ENCODE data around the gene C14orf93.
A peak's percentile ranks its signal among the peaks of the same experiment; 100 is the strongest.

The C14orf93 gene

DNA sequence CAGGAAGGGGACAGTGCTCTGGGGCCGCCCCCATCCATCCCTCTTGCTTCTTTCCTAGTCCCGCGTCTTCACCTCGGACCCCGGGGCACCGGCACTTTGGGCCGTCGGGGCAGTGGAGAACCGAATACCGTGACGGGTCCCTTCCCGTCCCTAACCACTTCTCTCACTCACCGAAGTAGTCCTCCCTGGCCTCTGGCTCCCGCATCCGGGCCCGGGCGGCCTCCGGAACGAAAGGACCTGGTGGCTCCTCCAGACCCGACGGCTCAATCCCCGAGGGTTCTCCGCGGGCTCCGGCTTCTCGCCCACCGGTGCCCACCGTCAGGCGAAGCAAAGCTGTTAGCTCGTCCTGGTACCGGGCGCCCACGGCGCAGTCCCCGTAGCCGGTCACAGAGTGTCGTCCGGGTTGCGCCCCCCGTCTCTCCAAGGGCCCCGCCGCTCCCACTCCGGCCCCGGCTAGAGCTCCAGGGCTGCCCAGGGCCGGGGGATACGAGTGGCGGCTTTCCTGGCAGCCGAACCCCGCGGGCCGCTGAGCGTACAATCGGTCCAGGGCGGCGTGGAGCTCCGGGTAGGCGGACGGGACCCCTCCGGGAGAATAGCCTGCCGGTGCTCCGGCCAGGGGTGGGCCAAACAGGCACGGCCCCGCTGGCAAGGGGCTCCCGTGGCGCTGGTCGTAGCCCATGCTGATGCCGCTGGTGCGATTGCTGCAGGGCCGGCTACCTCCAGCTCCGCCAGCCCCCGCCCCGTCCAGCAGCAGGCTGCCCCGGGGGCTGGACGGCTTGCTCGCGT, 28.7 kb downstream of the C14orf93 start:
- TF ChIP-seq, protein P1, sequence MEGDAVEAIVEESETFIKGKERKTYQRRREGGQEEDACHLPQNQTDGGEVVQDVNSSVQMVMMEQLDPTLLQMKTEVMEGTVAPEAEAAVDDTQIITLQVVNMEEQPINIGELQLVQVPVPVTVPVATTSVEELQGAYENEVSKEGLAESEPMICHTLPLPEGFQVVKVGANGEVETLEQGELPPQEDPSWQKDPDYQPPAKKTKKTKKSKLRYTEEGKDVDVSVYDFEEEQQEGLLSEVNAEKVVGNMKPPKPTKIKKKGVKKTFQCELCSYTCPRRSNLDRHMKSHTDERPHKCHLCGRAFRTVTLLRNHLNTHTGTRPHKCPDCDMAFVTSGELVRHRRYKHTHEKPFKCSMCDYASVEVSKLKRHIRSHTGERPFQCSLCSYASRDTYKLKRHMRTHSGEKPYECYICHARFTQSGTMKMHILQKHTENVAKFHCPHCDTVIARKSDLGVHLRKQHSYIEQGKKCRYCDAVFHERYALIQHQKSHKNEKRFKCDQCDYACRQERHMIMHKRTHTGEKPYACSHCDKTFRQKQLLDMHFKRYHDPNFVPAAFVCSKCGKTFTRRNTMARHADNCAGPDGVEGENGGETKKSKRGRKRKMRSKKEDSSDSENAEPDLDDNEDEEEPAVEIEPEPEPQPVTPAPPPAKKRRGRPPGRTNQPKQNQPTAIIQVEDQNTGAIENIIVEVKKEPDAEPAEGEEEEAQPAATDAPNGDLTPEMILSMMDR (IDR thresholded peaks at IDR 0.05) = no peak
- H3K27me3 Mint-ChIP-seq (ENCODE audit: low read depth, poor library complexity) = no peaks in the 10 kb centered on the region
- no peaks in the 10 kb centered on the region for H3K9me3 Mint-ChIP-seq
- peaks cover 21% of the 10 kb centered on the region for H3K36me3 Mint-ChIP-seq (ENCODE audit: low read depth)
- peak; percentile 45 for DNase-seq
- H3K27ac Mint-ChIP-seq = no peak overlapping the region
- H3K4me1 Mint-ChIP-seq = peaks cover 62% of the 10 kb centered on the region
- no peak overlapping the region for H3K4me3 Mint-ChIP-seq

DNA sequence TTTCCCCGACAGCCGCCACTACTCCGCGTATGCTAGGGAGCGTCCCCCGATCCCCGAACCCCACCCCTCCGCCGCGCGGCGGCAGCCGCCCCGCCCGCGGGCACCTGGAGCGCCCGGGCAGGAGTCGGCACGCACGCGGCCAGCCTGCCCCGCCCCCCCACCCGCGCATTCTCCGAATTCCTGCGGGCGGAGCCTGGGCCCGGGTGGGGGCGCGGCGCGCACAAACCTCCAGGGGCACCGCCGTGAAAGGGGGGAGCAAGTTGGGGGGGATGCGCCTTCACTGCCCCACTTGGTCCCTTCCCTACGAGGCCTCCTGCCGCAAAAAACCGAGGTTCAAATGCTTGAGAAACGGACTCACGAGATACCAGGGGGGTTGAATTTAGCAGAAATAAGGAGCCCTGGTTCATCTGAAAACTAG, 29.3 kb downstream of the C14orf93 start:
- no peak overlapping the region for H3K27ac Mint-ChIP-seq

DNA sequence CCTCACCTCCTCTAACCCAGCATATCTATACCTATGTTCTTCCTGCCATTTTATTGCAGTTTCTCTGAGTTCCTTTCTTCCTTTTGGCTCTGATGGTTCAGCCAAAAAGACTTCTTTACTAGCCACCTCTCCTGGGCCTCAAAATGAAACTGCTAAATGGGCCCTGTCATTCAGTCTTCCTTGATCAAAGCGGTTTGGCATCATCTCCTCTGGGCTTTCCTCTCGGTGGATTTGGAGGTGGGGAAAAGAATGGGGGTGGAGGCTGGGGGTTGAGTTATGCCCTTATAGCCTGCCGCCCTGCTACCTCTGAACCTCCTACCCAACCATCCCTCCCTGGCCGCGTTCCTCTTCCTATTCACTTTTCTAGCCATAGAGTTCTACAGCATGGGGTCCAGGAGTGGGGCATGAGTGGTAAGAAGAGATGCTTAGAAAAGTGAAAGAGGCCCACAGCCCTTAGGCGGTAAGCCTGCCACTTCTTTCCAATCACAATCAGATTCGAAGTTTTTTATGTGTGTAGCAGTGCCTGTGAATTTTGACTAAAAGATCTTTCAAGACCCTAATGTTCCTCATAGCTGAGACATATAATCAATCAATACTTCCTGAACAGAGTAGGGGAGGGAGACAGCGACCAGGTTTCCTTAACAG, 30.1 kb downstream of the C14orf93 start:
- Mint-ChIP-seq H3K27ac (peak overlapping the region; percentile 93), H3K9me3 (no peaks in the 10 kb centered on the region), H3K4me3 (peak overlapping the region; percentile 89), H3K36me3 (ENCODE audit: low read depth) (peaks cover 25% of the 10 kb centered on the region), H3K27me3 (ENCODE audit: low read depth, poor library complexity) (no peaks in the 10 kb centered on the region), H3K4me1 (peaks cover 58% of the 10 kb centered on the region)
- TF ChIP-seq, protein P1 (IDR thresholded peaks at IDR 0.05) = no peak
- no peak for DNase-seq

More for the DNA sequence above, 29.3 kb downstream of the C14orf93 start:
- peak; percentile 77 for DNase-seq
- peak overlapping the region; percentile 89 for H3K4me3 Mint-ChIP-seq
- TF ChIP-seq, protein P1 (IDR thresholded peaks at IDR 0.05) = no peak
- no peaks in the 10 kb centered on the region for H3K27me3 Mint-ChIP-seq (ENCODE audit: low read depth, poor library complexity)
- H3K4me1 Mint-ChIP-seq = peaks cover 60% of the 10 kb centered on the region
- H3K9me3 Mint-ChIP-seq = no peaks in the 10 kb centered on the region
- H3K36me3 Mint-ChIP-seq (ENCODE audit: low read depth) = peaks cover 23% of the 10 kb centered on the region

DNA sequence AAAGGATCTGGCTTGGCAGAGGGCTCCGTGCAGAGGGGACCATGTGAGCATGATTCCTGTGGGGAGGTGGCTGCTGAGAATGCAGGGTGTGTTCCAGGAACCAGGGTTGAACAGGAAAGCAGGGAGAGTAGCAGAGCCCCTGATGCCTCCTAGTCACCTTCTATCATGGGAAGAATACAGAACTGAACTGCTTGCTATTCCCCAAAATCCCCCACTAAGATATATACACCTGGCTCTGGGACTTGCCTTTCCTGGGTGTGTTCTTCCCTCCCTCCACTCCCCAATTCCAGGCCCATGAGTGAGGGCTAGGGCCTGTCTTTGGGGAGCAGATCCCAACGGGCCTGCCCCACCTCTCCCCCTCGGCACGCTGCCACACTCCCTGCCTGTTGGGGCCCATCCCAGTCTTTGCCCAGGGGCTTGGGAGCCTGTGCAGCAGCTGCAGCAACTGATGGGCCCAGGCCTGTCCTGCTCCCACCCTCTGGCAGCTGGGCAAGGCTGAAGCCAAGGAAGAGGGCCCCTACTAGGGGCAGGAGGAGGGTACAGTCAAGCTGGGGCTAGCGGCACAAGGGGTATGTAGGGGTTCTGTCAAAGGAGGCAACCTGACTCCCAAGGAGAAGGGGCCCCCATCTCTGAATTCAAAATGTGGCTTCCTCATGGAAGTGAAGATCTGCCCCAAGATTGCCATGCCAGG, 30.8 kb downstream of the C14orf93 start:
- TF ChIP-seq, protein P1 (IDR thresholded peaks at IDR 0.05) = no peak
- Mint-ChIP-seq H3K36me3 (ENCODE audit: low read depth) (peaks cover 32% of the 10 kb centered on the region), H3K27ac (peak overlapping the region; percentile 99), H3K27me3 (ENCODE audit: low read depth, poor library complexity) (no peaks in the 10 kb centered on the region), H3K9me3 (no peaks in the 10 kb centered on the region), H3K4me3 (peak overlapping the region; percentile 89), H3K4me1 (peaks cover 58% of the 10 kb centered on the region)
- no peak for DNase-seq

DNA sequence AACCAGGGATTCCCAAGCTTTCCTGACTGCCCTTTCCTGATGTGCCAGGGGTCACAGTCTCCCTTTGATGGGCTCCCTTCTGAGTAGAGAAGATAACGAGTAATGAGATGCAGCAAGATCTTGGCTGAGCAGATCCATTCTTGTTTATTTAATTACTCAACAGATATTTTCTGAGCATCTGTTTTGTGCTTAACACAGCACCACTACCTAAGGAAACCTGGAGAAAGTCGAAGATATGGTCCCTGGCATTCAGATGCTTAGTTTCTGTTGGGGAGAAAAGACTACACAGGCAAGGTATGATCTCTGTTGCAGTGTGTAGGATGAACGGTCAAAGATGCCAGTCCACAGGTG, 31.5 kb downstream of the C14orf93 start:
- Mint-ChIP-seq H3K4me1 (peaks cover 63% of the 10 kb centered on the region), H3K4me3 (peak overlapping the region; percentile 89), H3K9me3 (no peaks in the 10 kb centered on the region), H3K27me3 (ENCODE audit: low read depth, poor library complexity) (peaks cover 3% of the 10 kb centered on the region), H3K36me3 (ENCODE audit: low read depth) (peaks cover 39% of the 10 kb centered on the region), H3K27ac (peak overlapping the region; percentile 99)
- DNase-seq = no peak
- TF ChIP-seq, protein P1 (IDR thresholded peaks at IDR 0.05) = no peak

All from nephron progenitor cell (in vitro differentiated cells).